Body of pancreas (tissue), 4 donors: ENCODE data around the gene ADGRD1.

Source experiments
- CTCF ChIP-seq, 7 experiments: fragments of 450-650 bp in 4 of 7; fragments of 200-600 bp in 3 of 7; sonication (generic) in 3 of 7; IDR thresholded peaks; one replicate each; pipeline ENCODE4 v1.5.1; 2016 to 2019; ENCODE audit warnings: antibody characterized with exemption in 7 of 7
- POLR2A ChIP-seq, 3 donors: fragments of 450-650 bp; IDR thresholded peaks; one replicate each; pipeline ENCODE4 v1.6.1; 2016; ENCODE audit warnings: antibody characterized with exemption in 3 of 3, mild to moderate bottlenecking in 2 of 3

- TF ChIP-seq CTCF (IDR thresholded peaks at IDR 0.05): no peak
- no peak for TF ChIP-seq POLR2A (IDR thresholded peaks at IDR 0.05)
Observed at GRCh38 chr12:130948136-130948535, 5.6 kb upstream of the ADGRD1 start.
